Spleen (tissue), 11 donors: ENCODE results near the gene EHD4. TPM values are rescaled to one million over a fixed set of nuclear protein-coding genes. Genes with fewer than 3 reads are reported as not detected.

Experiments
- DNase-seq: peaks from one replicate; pipeline ENCODE4 v3.0.0-alpha.2; 2020
- H3K27ac ChIP-seq, 8 donors: fragments of 200-600 bp; sonication (generic) in 7 of 8; 1 replicate in 4 of 8; 2 replicates in 4 of 8; pipeline versions ENCODE4 v1.5.0 to v1.8.0; 2016 to 2021; ENCODE audit warnings: inconsistent platforms in 4 of 8, mild to moderate bottlenecking in 4 of 8, moderate library complexity in 1 of 8
- H3K27me3 ChIP-seq, 7 donors: fragments of 200-600 bp; sonication (generic) in 6 of 7; replicated peaks in 1 of 7; 1 replicate in 4 of 7; 2 replicates in 3 of 7; pipeline versions ENCODE4 v1.5.0 to v1.8.0; 2016 to 2021; ENCODE audit warnings: inconsistent platforms in 3 of 7, mild to moderate bottlenecking in 1 of 7
- H3K36me3 ChIP-seq, 6 donors: fragments of 200-600 bp; sonication (generic) in 5 of 6; 1 replicate in 4 of 6; 2 replicates in 2 of 6; pipeline versions ENCODE4 v1.5.0 to v1.8.0; 2016 to 2021; ENCODE audit warnings: inconsistent platforms in 2 of 6
- H3K4me1 ChIP-seq, 6 donors: fragments of 200-600 bp; sonication (generic) in 5 of 6; 1 replicate in 3 of 6; 2 replicates in 3 of 6; pipeline versions ENCODE4 v1.5.0 to v1.8.0; 2016 to 2021; ENCODE audit warnings: inconsistent platforms in 3 of 6
- H3K4me3 ChIP-seq, 8 donors: fragments of 200-600 bp; sonication (generic) in 7 of 8; 1 replicate in 4 of 8; 2 replicates in 4 of 8; pipeline versions ENCODE4 v1.5.0 to v1.8.0; 2016 to 2021; ENCODE audit warnings: inconsistent platforms in 4 of 8, mild to moderate bottlenecking in 4 of 8, moderate library complexity in 2 of 8
- H3K9me3 ChIP-seq, 8 donors: fragments of 200-600 bp; sonication (generic) in 7 of 8; 1 replicate in 4 of 8; 2 replicates in 4 of 8; pipeline versions ENCODE4 v1.5.0 to v1.8.0; 2016 to 2021; ENCODE audit warnings: inconsistent platforms in 4 of 8
- POLR2A ChIP-seq, 3 donors: fragments of 450-650 bp; IDR thresholded peaks; one replicate each; pipeline ENCODE4 v1.5.1; 2017; ENCODE audit warnings: antibody characterized with exemption in 3 of 3, mild to moderate bottlenecking in 1 of 3
- POLR2AphosphoS5 ChIP-seq, 3 donors: sonication (generic); formaldehyde crosslinking; IDR thresholded peaks; one replicate each; pipeline ENCODE4 v1.5.1; 2017; ENCODE audit warnings: antibody characterized with exemption in 3 of 3
- WGBS, 5 donors: extraction: QIAGEN DNeasy Blood & Tissue Kit in 3 of 5; methylation state at CpG; one replicate each; pipeline versions ENCODE4 v1.1.5 to v1.1.7; 2013 to 2018; 5-methylcytosine and 5-hydroxymethylcytosine counted together
- intact Hi-C: fragments of 100-400 bp; cut with DNase I; formaldehyde crosslinking; loops from one replicate; pipeline ENCODE4 v1.15.0; 2023; ENCODE audit warnings: low total_unique reads
- polyA plus RNA-seq, 3 donors: library from polyadenylated mRNA; stranded (reverse); fragments of 200-250 nt; gene quantifications; one replicate each; pipeline ENCODE4 v1.2.1, GENCODE V29; 2013
- total RNA-seq, 7 donors: library from RNA; depleted of rRNA in 3 of 7; stranded (reverse); fragments of >200 nt in 3 of 7; fragmentation: NEBNext Ultra II Directional in 4 of 7; extraction: Animal tissue kit (Norgen Biotek cat#: 25700) in 4 of 7; gene quantifications; one replicate each; pipeline versions ENCODE4 v1.1.0 to v1.2.1, GENCODE V29; 2016 to 2021
- TF ChIP-seq, protein P1 (sequence below), 11 experiments: fragments of 200-600 bp in 7 of 11; fragments of 450-650 bp in 4 of 11; sonication (generic) in 4 of 11; IDR thresholded peaks in 8 of 11; conservative IDR thresholded peaks in 3 of 11; 1 replicate in 7 of 11; 2 replicates in 4 of 11; pipeline versions ENCODE4 v1.4.0 to v1.8.0; 2016 to 2021; ENCODE audit warnings: antibody characterized with exemption in 11 of 11, inconsistent platforms in 4 of 11, mild to moderate bottlenecking in 1 of 11
- donor health status: healthy with polysubstance abuse.
- donor health status: DM: no; HTN: no; CAD: no; lungs with moderate emphysema.
- donor health status: DM: no; HTN: no; CAD: no.
- donor health status: Bipolar disorder and iron deficiency.
- donor health status: healthy.
- donor health status: DM: no; HTN: no; CAD: no.
- donor health status: DM: yes; HTN: yes; CAD: no.

The EHD4 gene
- total and polyA plus RNA-seq, 10 donors: 5.5 to 33.2 (median 21.7) TPM

DNA sequence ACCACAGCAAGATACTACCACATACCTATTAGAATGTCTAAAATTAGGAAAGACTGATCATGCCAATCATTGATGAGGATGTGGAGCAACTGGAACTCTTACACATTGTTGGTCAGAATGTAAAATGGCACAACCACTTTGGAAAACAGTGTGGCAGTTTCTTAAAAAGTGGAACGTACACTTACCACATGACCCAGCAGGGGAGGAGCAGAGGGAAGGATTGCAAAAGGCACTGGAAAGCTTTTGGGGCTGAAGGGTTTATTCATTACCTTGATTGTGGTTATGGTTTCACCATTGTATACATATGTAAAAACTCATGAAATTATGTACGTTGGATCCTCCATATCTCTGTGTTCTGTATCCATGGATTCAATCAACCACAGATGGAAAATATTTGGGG is 3.3 kb upstream of the EHD4 start:
- Histone ChIP-seq H3K4me1 (peaks cover 8 to 24% (median 15%) of the 10 kb centered on the region in 6 donors), H3K4me3 (no peak overlapping the region), H3K9me3 (no peaks in the 10 kb centered on the region), H3K27me3 (peaks cover 0 to 7% (median 0%) of the 10 kb centered on the region in 7 donors), H3K36me3 (no peaks in the 10 kb centered on the region), H3K27ac (no peak overlapping the region)
- no peak for DNase-seq
- intact Hi-C loops: no loop called here
- WGBS, 5 donors: 49 to 64% (median 57%) methylated on average over 2 of the region's 2 CpGs
- TF ChIP-seq POLR2AphosphoS5 (IDR thresholded peaks at IDR 0.05): no peak
- TF ChIP-seq, protein P1, sequence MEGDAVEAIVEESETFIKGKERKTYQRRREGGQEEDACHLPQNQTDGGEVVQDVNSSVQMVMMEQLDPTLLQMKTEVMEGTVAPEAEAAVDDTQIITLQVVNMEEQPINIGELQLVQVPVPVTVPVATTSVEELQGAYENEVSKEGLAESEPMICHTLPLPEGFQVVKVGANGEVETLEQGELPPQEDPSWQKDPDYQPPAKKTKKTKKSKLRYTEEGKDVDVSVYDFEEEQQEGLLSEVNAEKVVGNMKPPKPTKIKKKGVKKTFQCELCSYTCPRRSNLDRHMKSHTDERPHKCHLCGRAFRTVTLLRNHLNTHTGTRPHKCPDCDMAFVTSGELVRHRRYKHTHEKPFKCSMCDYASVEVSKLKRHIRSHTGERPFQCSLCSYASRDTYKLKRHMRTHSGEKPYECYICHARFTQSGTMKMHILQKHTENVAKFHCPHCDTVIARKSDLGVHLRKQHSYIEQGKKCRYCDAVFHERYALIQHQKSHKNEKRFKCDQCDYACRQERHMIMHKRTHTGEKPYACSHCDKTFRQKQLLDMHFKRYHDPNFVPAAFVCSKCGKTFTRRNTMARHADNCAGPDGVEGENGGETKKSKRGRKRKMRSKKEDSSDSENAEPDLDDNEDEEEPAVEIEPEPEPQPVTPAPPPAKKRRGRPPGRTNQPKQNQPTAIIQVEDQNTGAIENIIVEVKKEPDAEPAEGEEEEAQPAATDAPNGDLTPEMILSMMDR (IDR thresholded peaks at IDR 0.05 in 8 of 11, conservative IDR thresholded peaks at IDR 0.05 in 3 of 11): no peak
- TF ChIP-seq POLR2A (IDR thresholded peaks at IDR 0.05): no peak

DNA sequence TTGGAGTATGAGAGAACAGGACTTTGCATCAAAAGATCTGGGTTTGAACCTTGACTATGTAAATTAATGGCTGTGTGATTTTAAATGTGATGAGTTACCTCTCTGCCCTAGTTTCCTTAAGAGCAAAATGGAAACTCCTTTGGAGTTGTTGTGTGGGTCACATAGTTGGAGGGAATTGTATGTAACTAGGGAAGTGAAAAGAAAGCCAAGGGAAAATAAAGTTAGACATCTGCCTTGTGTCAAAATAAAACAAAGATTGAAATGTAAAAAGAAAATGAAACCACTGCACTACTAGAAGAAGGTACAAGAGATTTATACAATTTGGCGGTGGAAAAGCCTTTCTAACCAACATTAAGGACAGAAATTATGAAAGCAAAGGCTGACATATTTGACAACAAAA is 1.7 kb upstream of the EHD4 start:
- H3K9me3 ChIP-seq: no peaks in the 10 kb centered on the region
- TF ChIP-seq, protein P1 (IDR thresholded peaks at IDR 0.05 in 8 of 11, conservative IDR thresholded peaks at IDR 0.05 in 3 of 11): no peak
- no peak for TF ChIP-seq POLR2AphosphoS5 (IDR thresholded peaks at IDR 0.05)
- TF ChIP-seq POLR2A (IDR thresholded peaks at IDR 0.05): no peak
- H3K4me1 ChIP-seq: peaks cover 24 to 40% (median 31%) of the 10 kb centered on the region in 6 donors
- peaks cover 0 to 7% (median 0%) of the 10 kb centered on the region in 7 donors for H3K27me3 ChIP-seq
- no peak for DNase-seq
- intact Hi-C loops: no loop called here
- H3K4me3 ChIP-seq: no peak overlapping the region
- WGBS, 5 donors: 79 to 90% (median 84%) methylated on average over 1 of the region's 1 CpG
- no peaks in the 10 kb centered on the region for H3K36me3 ChIP-seq
- no peak overlapping the region for H3K27ac ChIP-seq

DNA sequence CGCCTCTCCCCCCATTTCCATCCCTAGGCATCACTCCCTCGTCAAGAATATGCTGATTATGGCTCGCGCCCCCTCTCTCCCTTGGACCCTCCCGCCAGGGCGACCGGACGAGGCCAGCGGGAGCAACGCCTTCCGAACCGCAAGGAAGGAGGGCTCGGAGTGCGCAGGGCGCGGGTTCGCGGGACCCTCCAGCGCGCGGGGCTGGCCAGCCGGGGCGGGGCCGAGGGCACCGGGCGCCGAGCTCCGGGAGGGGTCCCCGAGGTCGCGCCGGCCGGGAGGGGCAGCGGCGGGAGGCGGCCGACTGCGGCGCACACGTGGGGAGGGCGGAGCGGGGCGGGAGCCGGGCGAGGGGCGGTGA is 483 bp downstream of the EHD4 start:
- 0 to 2% (median 1%) methylated on average over 12 to 46 of the region's 46 CpGs for WGBS, 5 donors
- Histone ChIP-seq H3K36me3 (no peaks in the 10 kb centered on the region), H3K27me3 (peaks cover 0 to 6% (median 0%) of the 10 kb centered on the region in 7 donors), H3K4me3 (peak overlapping the region; percentile 88 to 96 (median 92)), H3K4me1 (peaks cover 39 to 62% (median 53%) of the 10 kb centered on the region in 6 donors), H3K9me3 (no peaks in the 10 kb centered on the region), H3K27ac (peak overlapping the region; percentile 82 to 96 (median 94))
- DNase-seq: no peak
- no peak for TF ChIP-seq POLR2AphosphoS5 (IDR thresholded peaks at IDR 0.05)
- no peak for TF ChIP-seq POLR2A (IDR thresholded peaks at IDR 0.05)
- TF ChIP-seq, protein P1 (IDR thresholded peaks at IDR 0.05 in 8 of 11, conservative IDR thresholded peaks at IDR 0.05 in 3 of 11): no peak
- intact Hi-C loops: no loop called here

DNA sequence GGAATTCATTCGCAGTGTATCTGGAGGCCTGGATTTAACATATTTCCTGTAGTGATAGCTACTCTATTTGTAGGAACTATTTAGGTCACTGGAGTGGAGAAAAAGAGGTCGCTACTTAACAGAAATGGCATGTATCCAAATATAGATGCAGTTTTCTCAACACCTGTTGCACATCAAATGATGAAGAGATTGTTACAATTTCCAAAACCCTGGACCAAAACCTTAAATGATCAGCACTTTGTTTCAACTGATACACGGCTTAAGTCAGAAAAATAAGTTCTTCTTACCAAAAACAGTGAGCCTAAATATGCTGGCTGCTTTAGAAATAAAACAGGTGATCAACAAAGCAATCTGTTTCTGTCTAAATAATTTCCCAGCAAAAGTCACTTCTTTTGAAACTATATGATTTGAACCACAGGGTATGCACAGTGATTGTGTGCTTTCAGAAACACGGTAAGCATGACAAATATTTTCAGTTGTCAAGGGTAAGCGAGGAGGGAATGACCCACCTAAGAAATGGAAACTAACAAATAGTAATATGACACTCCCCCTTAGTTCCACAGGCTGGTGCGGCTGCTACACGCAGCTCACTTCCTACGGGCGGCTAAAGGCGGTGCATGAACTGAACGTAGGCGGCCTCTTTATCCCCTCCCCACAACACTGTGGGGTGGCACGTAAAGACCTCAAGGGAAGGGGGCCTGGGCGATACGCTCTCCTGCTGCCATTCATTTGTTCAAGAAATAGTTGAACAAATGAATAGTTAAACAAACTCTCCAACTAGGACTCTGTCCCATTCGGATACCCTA is 1.1 kb downstream of the EHD4 start:
- peak overlapping the region; percentile 82 to 96 (median 94) for H3K27ac ChIP-seq
- no peaks in the 10 kb centered on the region for H3K36me3 ChIP-seq
- peaks cover 0 to under 1% (median 0%) of the 10 kb centered on the region in 7 donors for H3K27me3 ChIP-seq
- TF ChIP-seq, protein P1 (IDR thresholded peaks at IDR 0.05 in 8 of 11, conservative IDR thresholded peaks at IDR 0.05 in 3 of 11): peak in 3 of 11 experiments; percentile 20 to 31 (median 25)
- TF ChIP-seq POLR2AphosphoS5 (IDR thresholded peaks at IDR 0.05) (peak in 2 of 3 donors; percentile 84 to 87), POLR2A (IDR thresholded peaks at IDR 0.05) (peak in 1 of 3 donors; percentile 59)
- intact Hi-C loops: no loop called here
- H3K4me3 ChIP-seq: peak overlapping the region; percentile 88 to 96 (median 92)
- no peaks in the 10 kb centered on the region for H3K9me3 ChIP-seq
- DNase-seq: peak; percentile 90
- H3K4me1 ChIP-seq: peaks cover 39 to 67% (median 58%) of the 10 kb centered on the region in 6 donors
- WGBS, 5 donors: 7 to 8% (median 8%) methylated on average over 16 of the region's 16 CpGs
